Right lobe of liver (tissue), 4 donors: ENCODE measurements around the gene NTN1.

Experiments used
- POLR2A ChIP-seq: fragments of 450-650 bp; IDR thresholded peaks from one replicate; pipeline ENCODE4 v1.6.1; 2017; ENCODE audit warnings: antibody characterized with exemption, mild to moderate bottlenecking
- TF ChIP-seq, protein P1 (sequence below), 4 donors: fragments of 200-600 bp in 3 of 4; fragments of 450-650 bp in 1 of 4; IDR thresholded peaks; one replicate each; pipeline versions ENCODE4 v1.5.1 to v1.8.0; 2016 to 2022; ENCODE audit warnings: antibody characterized with exemption in 4 of 4, mild to moderate bottlenecking in 2 of 4
- donor health status: DM: no; HTN: no; CAD: no.
- donor health status: DM: no; HTN: no; CAD: no.
- donor health status: DM: no; HTN: yes; CAD: no.

DNA sequence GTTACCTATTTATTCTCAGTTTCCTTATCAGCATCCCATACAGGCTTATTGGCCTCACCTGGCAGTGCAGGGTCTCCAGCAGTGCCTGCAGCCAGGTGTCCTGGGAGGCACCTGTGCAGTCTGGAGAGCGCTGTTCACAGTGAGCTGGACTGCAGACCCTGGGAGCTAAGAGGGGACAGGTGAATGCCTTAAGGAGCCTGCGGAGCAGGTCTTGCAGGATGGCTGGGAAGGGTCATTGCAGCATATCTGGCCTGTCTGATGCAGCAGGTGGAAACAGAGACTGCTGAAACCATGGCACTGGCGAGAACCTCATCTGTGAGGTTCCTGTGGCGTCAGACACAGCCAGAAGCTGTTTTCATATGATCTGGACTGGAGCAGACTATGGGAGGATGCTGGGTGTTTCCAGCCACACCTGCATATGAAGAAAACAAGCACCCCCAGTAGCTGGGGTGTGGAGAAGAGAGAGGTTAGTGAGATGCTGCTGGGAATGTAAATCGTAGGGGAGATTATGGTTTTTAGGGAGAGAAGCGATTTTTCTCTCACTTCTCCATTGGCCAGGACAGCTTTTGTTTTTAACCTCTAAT is 77.0 kb downstream of the NTN1 start:
- TF ChIP-seq, protein P1, sequence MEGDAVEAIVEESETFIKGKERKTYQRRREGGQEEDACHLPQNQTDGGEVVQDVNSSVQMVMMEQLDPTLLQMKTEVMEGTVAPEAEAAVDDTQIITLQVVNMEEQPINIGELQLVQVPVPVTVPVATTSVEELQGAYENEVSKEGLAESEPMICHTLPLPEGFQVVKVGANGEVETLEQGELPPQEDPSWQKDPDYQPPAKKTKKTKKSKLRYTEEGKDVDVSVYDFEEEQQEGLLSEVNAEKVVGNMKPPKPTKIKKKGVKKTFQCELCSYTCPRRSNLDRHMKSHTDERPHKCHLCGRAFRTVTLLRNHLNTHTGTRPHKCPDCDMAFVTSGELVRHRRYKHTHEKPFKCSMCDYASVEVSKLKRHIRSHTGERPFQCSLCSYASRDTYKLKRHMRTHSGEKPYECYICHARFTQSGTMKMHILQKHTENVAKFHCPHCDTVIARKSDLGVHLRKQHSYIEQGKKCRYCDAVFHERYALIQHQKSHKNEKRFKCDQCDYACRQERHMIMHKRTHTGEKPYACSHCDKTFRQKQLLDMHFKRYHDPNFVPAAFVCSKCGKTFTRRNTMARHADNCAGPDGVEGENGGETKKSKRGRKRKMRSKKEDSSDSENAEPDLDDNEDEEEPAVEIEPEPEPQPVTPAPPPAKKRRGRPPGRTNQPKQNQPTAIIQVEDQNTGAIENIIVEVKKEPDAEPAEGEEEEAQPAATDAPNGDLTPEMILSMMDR (IDR thresholded peaks at IDR 0.05), result no peak
- no peak for TF ChIP-seq POLR2A
